ENCODE results near the gene KCNQ1OT1. TPM values are rescaled to one million over a fixed set of nuclear protein-coding genes. Genes with fewer than 3 reads are reported as not detected.
A peak's percentile ranks its signal among the peaks of the same experiment; 100 is the strongest.

The KCNQ1OT1 gene
- 2.0 TPM for total RNA-seq

DNA sequence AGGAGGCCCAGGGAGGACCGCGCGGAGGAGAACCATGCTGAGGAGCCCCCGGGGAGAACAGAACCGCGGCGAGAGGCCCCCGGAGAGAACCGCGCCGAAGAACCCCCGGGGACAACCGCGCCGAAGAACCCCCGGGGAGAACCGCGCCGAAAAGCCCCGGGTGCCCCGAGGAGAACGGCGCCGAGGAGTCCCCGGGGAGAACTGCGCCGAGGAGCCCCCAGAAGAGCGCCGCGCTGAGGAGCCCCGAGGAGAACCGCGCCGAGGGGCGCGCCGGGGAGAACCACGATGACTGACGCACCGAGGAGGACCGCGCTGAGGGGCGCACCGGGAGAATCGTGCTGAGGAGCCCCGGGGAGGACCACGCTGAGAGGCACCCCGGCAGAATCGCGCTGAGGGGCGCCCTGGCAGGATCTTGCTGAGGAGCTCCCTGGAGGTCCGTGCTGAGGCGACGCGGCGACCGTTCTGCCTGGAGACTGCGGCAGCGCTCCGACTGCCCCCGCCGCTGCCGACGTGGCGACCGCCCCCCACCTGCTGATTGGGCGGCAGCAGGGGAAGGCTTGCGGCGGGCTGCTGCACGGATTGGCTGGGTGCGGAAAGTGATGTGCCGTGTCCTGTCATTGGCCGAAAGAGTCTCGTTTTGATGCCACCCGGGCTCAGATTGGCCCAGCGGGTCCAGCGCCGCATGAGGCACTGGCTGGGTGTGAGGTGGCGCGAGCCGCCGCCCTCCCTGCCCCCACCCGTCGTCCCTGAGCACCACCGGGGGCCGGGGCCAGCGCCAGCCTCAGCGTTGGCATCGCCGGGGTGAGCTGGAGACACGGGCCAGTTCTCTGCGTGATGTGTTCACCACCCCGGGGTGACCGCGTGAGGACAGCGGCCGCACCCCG, at the start of gene KCNQ1OT1:
Gene KCNQ1OT1 (minus strand): TSS at position 464 of the 884 bp plus-strand sequence.
- FAIRE-seq = no peak

GRCh38 chr11:2748814-2749554, 49.2 kb upstream of the KCNQ1OT1 start:
- DNase-seq (ENCODE audit: low spot score in 2 of 2) (no peak), FAIRE-seq (no peak)

More for the DNA sequence above, at the start of gene KCNQ1OT1:
- peak; percentile 91 to 93 for DNase-seq (ENCODE audit: low spot score in 2 of 2)

- FAIRE-seq (no peak), DNase-seq (ENCODE audit: low spot score in 2 of 2) (no peak)
Observed at GRCh38 chr11:2748061-2748813, 48.4 kb upstream of the KCNQ1OT1 start.

GRCh38 chr11:2747248-2748027, 47.6 kb upstream of the KCNQ1OT1 start:
- DNase-seq (ENCODE audit: low spot score in 2 of 2) (no peak), FAIRE-seq (no peak)

DNA sequence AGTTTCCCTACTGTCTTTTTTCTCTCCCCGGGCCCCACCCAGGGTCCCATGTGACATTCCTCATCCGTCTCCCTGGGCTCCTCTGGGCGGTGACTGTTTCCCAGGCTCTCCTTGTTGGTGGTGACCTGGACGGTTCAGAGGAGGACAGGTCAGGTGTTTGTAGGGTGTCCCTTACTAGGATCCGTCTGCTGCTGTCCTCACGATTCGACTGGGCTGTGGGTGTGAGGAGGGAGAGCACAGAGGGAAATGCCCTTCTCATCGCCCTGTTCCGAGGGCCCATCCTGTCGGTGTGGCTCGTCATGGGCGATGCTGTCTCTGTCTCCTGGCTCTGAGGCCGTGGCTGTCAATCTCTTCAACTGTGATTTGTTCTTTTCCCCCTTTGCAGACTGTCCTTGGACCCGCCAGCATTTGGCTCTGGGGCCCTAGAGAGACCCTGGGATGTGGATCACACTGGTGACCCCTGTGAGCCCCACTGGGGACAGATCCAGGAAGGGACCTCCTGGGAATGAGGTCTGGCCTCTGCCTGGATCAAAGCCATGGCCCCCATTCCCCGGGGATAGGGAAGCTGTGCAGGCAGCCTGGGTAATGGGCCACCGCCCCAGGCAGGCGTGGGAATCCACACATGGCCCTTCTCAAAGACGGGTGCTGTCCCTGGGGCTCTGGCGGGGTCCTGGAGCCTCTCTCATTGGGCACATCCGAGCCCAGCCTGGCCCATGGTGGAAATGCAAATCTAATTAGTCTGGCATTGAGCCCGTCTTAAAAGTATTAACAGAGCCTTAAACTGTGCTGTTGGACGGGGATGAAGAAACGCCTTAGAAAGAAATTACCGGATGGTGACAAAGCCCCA, 46.8 kb upstream of the KCNQ1OT1 start:
- no peak for FAIRE-seq
- DNase-seq (ENCODE audit: low spot score in 2 of 2) = no peak

GRCh38 chr11:2745511-2745910, 45.7 kb upstream of the KCNQ1OT1 start:
- no peak for FAIRE-seq
- DNase-seq (ENCODE audit: low spot score in 2 of 2) = no peak

- DNase-seq (ENCODE audit: low spot score in 2 of 2) (no peak), FAIRE-seq (no peak)
Observed at GRCh38 chr11:2744166-2744565, 44.4 kb upstream of the KCNQ1OT1 start.

- no peak for FAIRE-seq
Observed at GRCh38 chr11:2743427-2744110, 43.8 kb upstream of the KCNQ1OT1 start.

GRCh38 chr11:2742611-2743426, 43.0 kb upstream of the KCNQ1OT1 start:
- DNase-seq (ENCODE audit: low spot score in 2 of 2) = no peak
- FAIRE-seq = no peak

More at GRCh38 chr11:2743427-2744110, 43.8 kb upstream of the KCNQ1OT1 start:
- no peak for DNase-seq (ENCODE audit: low spot score in 2 of 2)

- FAIRE-seq (no peak), DNase-seq (ENCODE audit: low spot score in 2 of 2) (no peak)
Observed at GRCh38 chr11:2742201-2742600, 42.4 kb upstream of the KCNQ1OT1 start.

DNA sequence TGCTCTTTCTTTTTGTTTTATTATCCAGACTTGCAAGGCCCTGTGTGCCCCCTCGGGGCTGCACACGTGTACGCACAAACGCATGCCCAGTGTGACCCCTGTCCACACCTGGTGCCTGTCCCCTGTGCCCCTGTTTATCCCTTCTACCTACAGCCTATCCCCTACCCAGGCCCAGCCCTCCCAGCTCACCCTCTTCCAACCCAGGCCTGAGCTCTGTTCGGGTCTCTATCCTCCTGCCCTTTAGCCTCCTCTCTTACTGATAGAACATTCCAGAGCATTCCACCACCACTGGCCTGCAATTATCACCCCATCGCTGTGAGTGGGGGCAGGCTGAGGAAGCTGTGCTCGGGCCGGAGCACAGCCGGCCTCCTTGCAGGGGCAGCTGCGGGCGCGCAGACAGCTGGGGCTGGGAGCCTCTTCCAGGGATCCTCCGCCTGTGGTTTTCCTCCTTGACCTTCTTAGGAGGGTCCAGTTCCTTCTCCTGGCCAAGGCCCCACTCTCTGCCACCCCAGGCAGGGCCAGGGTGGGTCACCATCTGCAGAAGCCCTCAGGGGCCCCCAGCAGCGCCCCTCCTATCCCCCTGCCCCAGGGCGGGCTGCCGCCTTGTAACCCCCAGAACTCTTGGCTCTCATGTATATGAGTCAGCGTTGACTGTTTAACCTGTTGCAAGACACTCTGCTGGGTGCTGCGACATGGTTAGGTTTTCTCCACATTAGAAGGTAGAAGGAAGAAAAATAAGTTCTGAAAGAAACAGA, 41.8 kb upstream of the KCNQ1OT1 start:
- no peak for DNase-seq (ENCODE audit: low spot score in 2 of 2)
- FAIRE-seq = no peak

DNA sequence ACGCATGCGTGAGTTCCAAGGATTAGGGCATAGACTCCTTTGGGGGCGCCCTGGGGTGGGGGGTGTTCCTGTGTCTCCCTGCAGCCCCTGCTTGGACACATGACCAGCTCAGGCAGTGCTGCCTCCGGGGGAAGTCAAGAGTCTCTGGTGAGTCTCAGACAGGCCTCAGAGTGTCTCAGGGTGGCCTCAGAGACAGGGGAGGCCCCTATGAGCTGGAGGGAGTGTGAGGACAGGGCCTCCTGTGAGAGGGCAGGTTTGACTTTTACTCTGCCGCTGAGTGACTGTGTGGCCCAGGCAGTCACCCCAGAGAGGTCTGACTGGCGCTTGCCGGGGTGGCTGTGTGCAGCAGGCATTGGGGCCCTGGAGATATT, 41.2 kb upstream of the KCNQ1OT1 start:
- DNase-seq (ENCODE audit: low spot score in 2 of 2) (no peak), FAIRE-seq (no peak)

DNA sequence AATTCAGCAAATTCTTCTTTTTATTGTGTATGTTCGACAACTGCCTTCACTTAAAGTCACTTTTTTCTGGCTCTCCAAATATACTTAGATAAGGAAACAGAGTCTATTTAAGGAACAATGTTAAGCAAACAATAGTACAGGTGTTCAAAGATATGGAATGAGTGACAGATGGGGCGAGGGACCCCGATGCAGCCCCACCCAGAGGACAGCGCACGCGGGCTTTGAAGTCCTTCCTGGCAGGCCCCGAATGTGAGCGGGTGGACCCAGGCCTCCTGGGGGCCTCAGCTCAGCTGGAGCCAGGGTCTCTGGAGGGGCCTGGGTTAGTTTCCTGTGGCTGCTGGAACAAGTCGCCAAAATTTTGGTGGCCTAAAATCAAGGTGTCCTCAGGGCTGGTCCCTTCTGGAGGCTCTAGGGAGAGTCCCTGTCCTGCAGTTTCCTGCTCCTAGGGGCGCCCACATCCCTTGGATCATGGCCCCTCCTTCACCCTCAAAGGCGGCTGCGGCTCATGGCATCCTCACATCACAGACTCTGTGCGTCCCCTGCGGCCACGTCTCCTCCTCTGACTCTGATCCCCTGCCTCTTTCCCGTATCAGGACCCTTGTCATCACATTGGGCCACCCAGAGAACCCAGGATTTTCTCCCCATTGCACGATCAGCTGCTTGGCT, 40.6 kb upstream of the KCNQ1OT1 start:
- FAIRE-seq (no peak), DNase-seq (ENCODE audit: low spot score in 2 of 2) (no peak)

DNA sequence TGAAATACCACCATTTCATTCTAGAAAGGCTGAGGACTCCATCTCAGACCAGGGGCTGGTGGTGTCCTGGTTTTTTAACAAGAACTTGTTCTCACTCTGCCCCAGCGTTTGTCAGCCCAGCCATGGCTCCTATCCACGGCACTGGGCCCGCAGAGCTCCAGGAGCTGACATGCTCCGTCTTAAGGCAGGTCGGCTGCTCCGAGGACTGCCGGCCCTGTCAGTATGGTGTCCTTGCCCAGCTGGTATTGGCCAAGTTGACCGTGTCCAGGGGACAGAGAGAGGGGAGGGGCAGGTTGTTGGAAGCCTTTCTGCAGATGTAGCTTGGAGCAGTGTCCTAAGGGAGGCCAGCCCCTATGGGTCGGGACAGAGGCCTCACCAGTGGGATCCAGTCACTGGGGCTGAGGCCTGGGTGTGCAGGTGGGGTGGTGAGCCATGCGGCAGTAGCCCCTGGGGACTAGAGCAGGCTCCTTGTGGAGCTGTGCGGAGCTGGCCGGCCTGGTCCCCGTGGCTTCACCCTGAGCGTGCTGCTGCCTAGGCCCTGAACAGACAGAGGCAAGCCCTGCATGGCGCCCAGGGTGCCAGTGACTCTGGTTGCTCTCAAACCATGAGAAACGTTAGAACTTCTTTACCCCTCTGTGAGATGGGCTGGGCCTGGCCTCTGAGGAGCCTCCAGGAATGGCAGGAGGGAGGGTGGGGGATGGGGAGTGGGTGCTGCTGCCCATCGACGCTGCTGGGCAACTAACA, 39.9 kb upstream of the KCNQ1OT1 start:
- DNase-seq (ENCODE audit: low spot score in 2 of 2) (no peak), FAIRE-seq (no peak)

DNA sequence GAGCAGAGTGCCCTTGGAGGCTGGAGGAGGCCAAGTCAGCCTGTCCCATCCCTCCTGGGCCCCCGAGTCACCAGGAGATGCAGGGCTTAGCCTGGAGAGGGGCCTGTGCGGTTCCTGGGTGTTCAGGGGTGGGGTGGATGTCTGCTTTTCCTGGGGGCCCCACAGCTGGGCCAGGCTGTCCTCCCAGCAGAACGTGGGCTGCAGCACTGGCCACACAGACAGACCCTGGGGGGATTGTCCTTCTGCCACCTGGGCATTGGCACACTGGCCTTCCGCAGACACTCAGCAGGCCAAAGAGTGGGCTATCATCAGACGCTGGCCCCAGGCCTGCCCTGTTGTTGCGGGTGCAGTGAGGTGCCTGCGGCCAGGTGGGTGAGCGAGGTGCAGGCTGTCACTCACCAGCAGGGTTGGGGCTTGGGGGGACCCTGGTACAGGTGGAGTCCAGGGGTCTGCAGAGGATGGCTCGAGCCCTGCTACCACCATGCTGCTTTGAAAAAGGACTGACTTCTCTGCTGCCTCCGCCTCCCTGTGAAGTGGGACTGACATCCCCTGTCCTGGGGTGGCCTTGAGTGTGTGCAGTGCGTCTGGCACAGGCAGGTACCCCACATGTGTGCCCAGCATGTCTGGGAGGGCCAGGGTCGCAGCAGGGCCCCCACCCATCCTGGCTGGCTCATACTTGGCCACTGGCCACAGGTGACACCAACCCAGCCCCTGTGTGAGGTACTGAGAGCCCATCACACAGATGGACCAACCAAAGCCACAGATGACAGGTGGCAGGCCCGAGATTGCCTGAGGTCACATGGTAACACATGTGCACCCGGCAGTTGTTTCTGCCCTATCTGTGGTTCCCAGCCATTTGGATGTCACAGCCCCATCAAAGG, 39.0 kb upstream of the KCNQ1OT1 start:
- DNase-seq (ENCODE audit: low spot score in 2 of 2) = no peak
- FAIRE-seq = no peak

All from frontal cortex (tissue), 4 donors.